Sigmoid colon (tissue), 7 donors: ENCODE measurements around the gene SVEP1. TPM values are rescaled to one million over a fixed set of nuclear protein-coding genes. Genes with fewer than 3 reads are reported as not detected.
"Not testable (repeated sequence)": the region's sequence is repeated elsewhere in the genome, so short reads cannot be mapped to it uniquely, and the experiment has no call there.

Source experiments
- DNase-seq: peaks from one replicate; pipeline ENCODE4 v3.0.0-alpha.2; 2019
- H3K27ac ChIP-seq, 4 donors: fragments of 200-600 bp; sonication (generic); one replicate each; pipeline ENCODE4 v1.5.1; 2016 to 2019; ENCODE audit warnings: mild to moderate bottlenecking in 1 of 4
- H3K27me3 ChIP-seq, 3 donors: fragments of 200-600 bp; sonication (generic); one replicate each; pipeline ENCODE4 v1.5.1; 2019; ENCODE audit warnings: mild to moderate bottlenecking in 1 of 3
- H3K36me3 ChIP-seq, 4 donors: fragments of 200-600 bp; sonication (generic); one replicate each; pipeline ENCODE4 v1.5.1; 2016 to 2019
- H3K4me1 ChIP-seq, 4 donors: fragments of 200-600 bp; sonication (generic); one replicate each; pipeline ENCODE4 v1.5.1; 2017 to 2019
- H3K4me3 ChIP-seq, 4 donors: fragments of 200-600 bp; sonication (generic); one replicate each; pipeline ENCODE4 v1.5.1; 2017 to 2019; ENCODE audit warnings: mild to moderate bottlenecking in 2 of 4, moderate library complexity in 1 of 4
- H3K9me3 ChIP-seq, 4 donors: fragments of 200-600 bp in 3 of 4; sonication (generic) in 3 of 4; one replicate each; pipeline versions ENCODE4 v1.5.1 to v1.6.1; 2013 to 2019
- CTCF ChIP-seq, 4 experiments: fragments of 450-650 bp in 3 of 4; fragments of 200-600 bp in 1 of 4; IDR thresholded peaks; one replicate each; pipeline ENCODE4 v1.5.1; 2016 to 2019; ENCODE audit warnings: antibody characterized with exemption in 4 of 4, mild to moderate bottlenecking in 3 of 4, moderate library complexity in 2 of 4
- EP300 ChIP-seq, 4 donors: sonication (generic); formaldehyde crosslinking; IDR thresholded peaks; one replicate each; pipeline ENCODE4 v1.6.1; 2017; ENCODE audit warnings: antibody characterized with exemption in 4 of 4
- POLR2A ChIP-seq, 2 donors: fragments of 450-650 bp; IDR thresholded peaks; one replicate each; pipeline ENCODE4 v1.6.1; 2016; ENCODE audit warnings: antibody characterized with exemption in 2 of 2, mild to moderate bottlenecking in 2 of 2, moderate library complexity in 2 of 2
- POLR2AphosphoS5 ChIP-seq, 4 donors: sonication (generic); formaldehyde crosslinking; IDR thresholded peaks; one replicate each; pipeline ENCODE4 v1.6.1; 2017; ENCODE audit warnings: antibody characterized with exemption in 4 of 4
- WGBS, 2 donors: extraction: QIAGEN DNeasy Blood & Tissue Kit; methylation state at CpG; one replicate each; pipeline ENCODE4 v1.1.7; 2013; 5-methylcytosine and 5-hydroxymethylcytosine counted together
- intact Hi-C: fragments of 100-400 bp; cut with DNase I; formaldehyde crosslinking; loops from one replicate; pipeline ENCODE4 v1.15.1; 2023
- polyA plus RNA-seq, 3 donors: library from polyadenylated mRNA; stranded (reverse); fragments of 200-250 nt; gene quantifications; one replicate each; pipeline ENCODE4 v1.2.3, GENCODE V29; 2013
- total RNA-seq, 4 donors: library from RNA; depleted of rRNA; stranded (reverse); fragments of >200 nt; gene quantifications; one replicate each; pipeline ENCODE4 v1.1.0, GENCODE V29; 2016
- donor health status: healthy with polysubstance abuse.
- donor health status: Bipolar disorder and iron deficiency.
- donor health status: healthy.

Gene SVEP1
- total and polyA plus RNA-seq, 7 donors = 0.23 to 77.5 (median 24.3) TPM

- TF ChIP-seq CTCF (IDR thresholded peaks at IDR 0.05) (no peak), POLR2AphosphoS5 (IDR thresholded peaks at IDR 0.05) (no peak), POLR2A (IDR thresholded peaks at IDR 0.05) (no peak), EP300 (IDR thresholded peaks at IDR 0.05) (no peak)
- no peak for DNase-seq
- Histone ChIP-seq H3K4me3 (no peak overlapping the region), H3K9me3 (no peaks in the 10 kb centered on the region), H3K27ac (no peak overlapping the region), H3K36me3 (peaks cover 0 to 14% (median 3%) of the 10 kb centered on the region in 4 donors), H3K4me1 (no peaks in the 10 kb centered on the region), H3K27me3 (no peaks in the 10 kb centered on the region)
- 90 to 93% methylated on average over 4 of the region's 4 CpGs for WGBS, 2 donors
- intact Hi-C loops = no loop called here
These were observed 196.8 kb downstream of the SVEP1 start for GRCh38 chr9:110382731-110383130.

GRCh38 chr9:110371411-110372007 is 208.0 kb downstream of the SVEP1 start:
- Histone ChIP-seq H3K4me3 (no peak overlapping the region), H3K9me3 (no peaks in the 10 kb centered on the region), H3K36me3 (no peaks in the 10 kb centered on the region), H3K27ac (no peak overlapping the region), H3K4me1 (no peaks in the 10 kb centered on the region), H3K27me3 (no peaks in the 10 kb centered on the region)
- no peak for DNase-seq
- WGBS, 2 donors = 83 to 85% methylated on average over 6 of the region's 6 CpGs
- TF ChIP-seq EP300 (IDR thresholded peaks at IDR 0.05) = no peak
- TF ChIP-seq POLR2A (IDR thresholded peaks at IDR 0.05) = no peak
- no peak for TF ChIP-seq CTCF (IDR thresholded peaks at IDR 0.05)
- TF ChIP-seq POLR2AphosphoS5 (IDR thresholded peaks at IDR 0.05) = no peak
- intact Hi-C loops = no loop called here

GRCh38 chr9:110370315-110370714 is 209.2 kb downstream of the SVEP1 start:
- intact Hi-C loops = no loop called here

GRCh38 chr9:110364451-110364850 is 215.1 kb downstream of the SVEP1 start:
- Histone ChIP-seq H3K9me3 (no peaks in the 10 kb centered on the region), H3K4me3 (no peak overlapping the region), H3K4me1 (no peaks in the 10 kb centered on the region), H3K36me3 (no peaks in the 10 kb centered on the region), H3K27me3 (no peaks in the 10 kb centered on the region), H3K27ac (no peak overlapping the region)
- TF ChIP-seq POLR2A (IDR thresholded peaks at IDR 0.05) = no peak
- TF ChIP-seq POLR2AphosphoS5 (IDR thresholded peaks at IDR 0.05) = no peak
- TF ChIP-seq EP300 (IDR thresholded peaks at IDR 0.05) = no peak
- DNase-seq = no peak
- intact Hi-C loops = no loop called here
- 76 to 86% methylated on average over 2 of the region's 2 CpGs for WGBS, 2 donors

More at GRCh38 chr9:110370315-110370714, 209.2 kb downstream of the SVEP1 start:
- H3K4me3 ChIP-seq = no peak overlapping the region
- TF ChIP-seq EP300 (IDR thresholded peaks at IDR 0.05) = no peak
- TF ChIP-seq POLR2A (IDR thresholded peaks at IDR 0.05) = no peak
- TF ChIP-seq CTCF (IDR thresholded peaks at IDR 0.05) = no peak
- TF ChIP-seq POLR2AphosphoS5 (IDR thresholded peaks at IDR 0.05) = no peak
- WGBS, 2 donors = 61 to 68% methylated on average over 3 of the region's 3 CpGs
- H3K9me3 ChIP-seq = no peaks in the 10 kb centered on the region
- H3K36me3 ChIP-seq = no peaks in the 10 kb centered on the region
- no peak overlapping the region for H3K27ac ChIP-seq
- H3K4me1 ChIP-seq = no peaks in the 10 kb centered on the region
- no peak for DNase-seq
- no peaks in the 10 kb centered on the region for H3K27me3 ChIP-seq

- no CpG with 5 or more reads among the region's 2 CpGs for WGBS, 2 donors
- intact Hi-C loops, H3K27ac ChIP-seq, DNase-seq, H3K36me3 ChIP-seq, H3K27me3 ChIP-seq, H3K9me3 ChIP-seq, H3K4me3 ChIP-seq, H3K4me1 ChIP-seq: not testable (repeated sequence)
These were observed 220.5 kb downstream of the SVEP1 start for GRCh38 chr9:110358992-110359391.

- no peaks in the 10 kb centered on the region for H3K4me1 ChIP-seq
- H3K36me3 ChIP-seq = no peaks in the 10 kb centered on the region
- intact Hi-C loops = no loop called here
- H3K27ac ChIP-seq = no peak overlapping the region
- no peak for DNase-seq
- TF ChIP-seq POLR2AphosphoS5 (IDR thresholded peaks at IDR 0.05) (no peak), POLR2A (IDR thresholded peaks at IDR 0.05) (no peak), EP300 (IDR thresholded peaks at IDR 0.05) (no peak), CTCF (IDR thresholded peaks at IDR 0.05) (no peak)
- H3K4me3 ChIP-seq = no peak overlapping the region
- 22 to 67% methylated on average over 2 of the region's 2 CpGs for WGBS, 2 donors
- no peaks in the 10 kb centered on the region for H3K9me3 ChIP-seq
- H3K27me3 ChIP-seq = no peaks in the 10 kb centered on the region
These were observed 222.0 kb downstream of the SVEP1 start for GRCh38 chr9:110357505-110357904.
